ENCODE results near the gene SOBP.
A peak's percentile ranks its signal among the peaks of the same experiment; 100 is the strongest.
"Not testable (repeated sequence)": the region's sequence is repeated elsewhere in the genome, so short reads cannot be mapped to it uniquely, and the experiment has no call there.

SOBP gene, protein sequence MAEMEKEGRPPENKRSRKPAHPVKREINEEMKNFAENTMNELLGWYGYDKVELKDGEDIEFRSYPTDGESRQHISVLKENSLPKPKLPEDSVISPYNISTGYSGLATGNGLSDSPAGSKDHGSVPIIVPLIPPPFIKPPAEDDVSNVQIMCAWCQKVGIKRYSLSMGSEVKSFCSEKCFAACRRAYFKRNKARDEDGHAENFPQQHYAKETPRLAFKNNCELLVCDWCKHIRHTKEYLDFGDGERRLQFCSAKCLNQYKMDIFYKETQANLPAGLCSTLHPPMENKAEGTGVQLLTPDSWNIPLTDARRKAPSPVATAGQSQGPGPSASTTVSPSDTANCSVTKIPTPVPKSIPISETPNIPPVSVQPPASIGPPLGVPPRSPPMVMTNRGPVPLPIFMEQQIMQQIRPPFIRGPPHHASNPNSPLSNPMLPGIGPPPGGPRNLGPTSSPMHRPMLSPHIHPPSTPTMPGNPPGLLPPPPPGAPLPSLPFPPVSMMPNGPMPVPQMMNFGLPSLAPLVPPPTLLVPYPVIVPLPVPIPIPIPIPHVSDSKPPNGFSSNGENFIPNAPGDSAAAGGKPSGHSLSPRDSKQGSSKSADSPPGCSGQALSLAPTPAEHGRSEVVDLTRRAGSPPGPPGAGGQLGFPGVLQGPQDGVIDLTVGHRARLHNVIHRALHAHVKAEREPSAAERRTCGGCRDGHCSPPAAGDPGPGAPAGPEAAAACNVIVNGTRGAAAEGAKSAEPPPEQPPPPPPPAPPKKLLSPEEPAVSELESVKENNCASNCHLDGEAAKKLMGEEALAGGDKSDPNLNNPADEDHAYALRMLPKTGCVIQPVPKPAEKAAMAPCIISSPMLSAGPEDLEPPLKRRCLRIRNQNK

DNA sequence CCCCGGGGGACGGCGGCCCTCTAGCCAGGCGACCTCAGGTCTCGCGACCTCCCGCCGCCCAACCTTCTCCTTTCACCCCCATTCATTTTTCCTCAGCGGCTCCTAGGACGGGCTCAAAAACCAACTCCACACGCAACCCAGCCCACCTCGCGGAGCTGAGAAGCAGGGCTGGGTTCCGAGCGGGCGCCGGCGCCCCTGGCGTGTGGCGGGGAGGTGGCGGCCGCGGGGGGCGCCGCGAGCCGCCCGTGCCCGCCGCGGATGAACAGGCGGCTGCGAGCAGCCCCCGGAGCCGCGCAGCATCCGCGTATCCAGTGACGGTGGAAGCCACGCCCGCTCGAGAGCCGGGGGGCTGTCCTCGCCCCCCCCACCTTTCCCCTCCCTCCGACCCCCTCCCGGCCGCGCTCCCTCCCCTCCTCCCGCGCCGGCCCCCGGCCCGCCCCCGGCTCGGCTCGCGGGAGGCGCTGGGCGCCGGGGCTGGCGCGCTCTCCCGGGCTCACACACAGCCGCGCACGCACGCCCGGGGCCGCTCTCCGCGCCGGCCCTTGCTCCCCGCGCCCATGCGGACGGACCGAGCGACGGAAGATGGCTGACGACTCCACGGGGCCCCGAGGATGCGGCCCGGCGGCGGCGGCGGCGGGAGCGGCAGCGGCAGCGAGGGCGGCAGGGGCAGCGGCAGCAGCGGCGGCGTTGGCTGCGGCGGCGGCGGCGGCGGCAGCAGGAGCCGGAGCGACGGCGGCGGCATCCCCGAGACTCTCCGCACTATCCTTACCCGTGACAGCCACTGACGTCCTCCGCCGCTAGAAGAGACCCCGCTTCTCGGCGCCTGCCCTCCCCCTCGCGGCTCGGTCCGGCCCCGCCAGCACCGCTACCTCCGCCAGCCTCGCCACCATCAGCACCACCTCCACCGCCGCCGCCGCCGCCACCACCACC is at the start of gene SOBP:
Gene SOBP, plus strand, starts transcription at position 482 of the 930 bp plus-strand sequence. CDS start 500 bp downstream, outside the sequence.
- peak; percentile 21 for DNase-seq (ENCODE audit: low read depth)

DNA sequence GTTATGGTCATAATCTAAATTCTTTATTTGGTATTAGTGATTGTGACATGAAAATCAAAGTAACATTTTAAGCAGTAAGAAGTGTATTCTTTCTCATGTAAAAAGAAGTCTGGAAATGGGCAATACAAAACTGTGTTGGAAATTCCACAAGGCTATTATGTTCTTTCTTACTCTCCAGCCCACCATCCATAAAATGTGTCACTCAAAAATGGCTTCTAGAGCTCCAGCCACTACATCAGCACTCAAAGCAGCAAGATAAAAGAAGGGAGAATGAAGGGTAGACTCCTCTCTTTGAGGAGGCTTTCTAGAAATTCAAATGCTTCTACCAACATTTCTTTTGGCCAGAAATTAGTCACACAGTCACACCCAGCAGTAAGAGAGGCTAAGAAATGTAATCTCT is 49.0 kb upstream of the SOBP start:
- DNase-seq (ENCODE audit: low read depth), result no peak

DNA sequence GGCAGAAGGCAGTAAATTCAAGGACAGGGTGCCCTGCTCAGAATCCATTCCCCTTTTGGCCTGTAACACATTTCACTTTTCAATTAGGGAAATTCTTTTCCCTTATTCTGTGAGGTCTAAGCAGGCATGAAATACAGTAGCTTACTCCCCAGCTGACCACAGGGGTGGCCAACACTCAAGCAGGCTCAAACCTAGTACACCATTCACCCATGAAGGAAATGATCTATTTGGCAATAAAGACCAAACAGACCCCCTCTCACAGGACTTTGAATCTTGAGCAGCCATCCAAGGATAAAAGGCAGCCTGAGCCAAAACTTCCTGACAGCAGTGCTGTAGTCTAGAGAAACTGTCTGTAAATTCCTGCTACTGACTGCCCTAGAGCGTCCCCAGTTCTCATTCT is 48.2 kb upstream of the SOBP start:
- no peak for DNase-seq (ENCODE audit: low read depth)

DNA sequence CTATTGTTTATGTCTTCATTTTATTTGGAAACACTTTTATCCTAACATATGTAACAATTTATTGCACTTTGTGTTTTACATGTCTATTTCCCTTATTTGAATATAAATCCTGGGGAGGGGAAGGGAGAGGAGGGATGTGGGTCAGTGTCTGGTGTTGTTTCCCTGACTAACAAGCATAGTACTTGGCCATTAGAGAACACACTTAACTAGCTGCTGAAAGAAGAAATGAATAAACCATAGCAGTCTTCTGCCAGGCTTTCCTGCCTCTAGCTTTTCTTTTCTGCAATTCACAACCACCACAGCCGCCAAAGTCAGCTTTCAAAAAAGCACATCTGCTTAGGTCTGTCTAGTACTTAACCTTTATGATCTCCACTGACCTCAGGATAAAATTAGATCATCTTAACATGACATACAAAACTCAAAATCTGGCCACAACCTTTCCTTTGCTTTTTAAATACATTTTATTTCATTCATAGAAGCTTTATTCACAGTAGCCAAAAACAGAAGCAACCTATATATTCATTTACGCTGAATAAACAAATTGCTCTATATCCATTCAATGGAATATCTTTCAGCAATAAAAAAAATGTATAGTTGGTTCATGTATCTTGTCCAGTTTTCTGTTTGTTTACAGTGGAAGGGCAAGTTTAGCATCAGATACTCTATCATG is 46.8 kb upstream of the SOBP start:
- DNase-seq (ENCODE audit: low read depth), result no peak

DNA sequence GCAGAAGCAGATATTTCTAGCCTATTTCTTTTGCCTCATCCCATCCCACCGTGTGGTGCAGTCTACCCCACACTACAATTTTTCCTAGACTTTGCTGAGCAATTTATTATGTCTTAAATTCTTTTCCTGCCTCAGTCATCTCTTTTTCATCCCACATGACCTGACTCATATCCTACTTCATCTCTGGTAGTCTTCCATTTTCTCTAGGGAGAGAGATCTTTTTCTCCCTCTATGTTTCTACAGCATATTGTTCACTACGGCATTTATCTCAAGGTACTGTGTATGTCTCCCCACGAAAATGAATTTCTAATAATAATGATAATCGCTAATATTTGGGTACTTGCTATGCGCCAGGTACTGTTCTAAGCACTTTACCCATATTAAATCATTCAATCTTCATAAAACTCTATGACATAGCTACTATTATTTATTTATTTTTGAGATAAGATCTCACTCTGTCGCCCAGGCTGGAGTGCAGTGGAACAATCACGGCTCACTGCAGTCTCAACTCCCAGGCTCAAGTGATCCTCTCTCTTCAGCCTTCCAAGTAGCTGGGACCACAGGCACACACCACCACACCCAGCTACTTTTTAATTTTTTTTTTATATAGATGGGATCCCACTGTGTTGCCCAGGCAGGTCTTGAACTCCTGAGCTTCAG is 46.2 kb upstream of the SOBP start:
- DNase-seq (ENCODE audit: low read depth), result no peak

DNA sequence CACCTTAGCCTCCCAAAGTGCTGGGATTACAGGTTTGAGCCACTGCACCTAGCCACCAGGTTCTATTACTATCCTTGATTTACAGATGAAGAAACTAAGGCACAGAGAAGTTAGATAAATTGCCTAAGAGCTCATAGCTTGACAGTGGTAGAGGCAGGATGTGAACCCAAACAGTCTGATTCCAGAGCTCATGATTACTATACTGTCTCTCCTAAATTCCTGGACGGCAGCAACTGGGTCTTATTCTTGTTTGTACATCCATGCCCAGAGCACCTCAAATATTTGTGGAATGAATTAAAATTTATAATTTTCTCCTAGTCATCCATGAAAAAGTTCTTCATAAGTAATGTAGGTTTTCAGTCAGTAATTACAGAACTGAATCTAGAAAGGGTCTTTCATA is 45.6 kb upstream of the SOBP start:
- DNase-seq (ENCODE audit: low read depth), result no peak

DNA sequence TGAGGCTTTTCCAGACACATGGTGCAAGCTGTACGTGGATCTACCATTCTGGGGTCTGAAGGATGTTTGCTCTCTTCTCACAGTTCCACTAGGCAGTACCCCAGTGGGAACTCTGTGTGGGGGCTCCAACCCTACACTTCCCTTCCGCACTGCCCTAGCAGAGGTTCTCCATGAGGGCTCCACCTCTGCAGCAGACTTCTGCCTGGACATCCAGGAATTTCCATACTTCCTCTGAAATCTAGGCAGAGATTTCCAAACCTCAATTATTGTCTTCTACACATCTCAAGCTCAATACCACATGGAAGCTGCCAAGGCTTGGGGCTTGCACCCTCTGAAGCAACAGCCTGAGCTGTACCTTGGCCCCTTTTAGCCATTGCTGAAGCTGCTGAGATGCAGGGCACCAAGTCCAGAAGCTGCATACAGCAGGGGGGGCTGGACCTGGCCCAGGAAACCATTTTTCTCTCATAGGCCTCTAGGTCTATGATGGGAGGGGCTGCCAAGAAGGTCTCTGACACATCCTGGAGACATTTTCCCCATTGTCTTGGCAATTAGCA is 42.2 kb upstream of the SOBP start:
- no peak for DNase-seq (ENCODE audit: low read depth)

DNA sequence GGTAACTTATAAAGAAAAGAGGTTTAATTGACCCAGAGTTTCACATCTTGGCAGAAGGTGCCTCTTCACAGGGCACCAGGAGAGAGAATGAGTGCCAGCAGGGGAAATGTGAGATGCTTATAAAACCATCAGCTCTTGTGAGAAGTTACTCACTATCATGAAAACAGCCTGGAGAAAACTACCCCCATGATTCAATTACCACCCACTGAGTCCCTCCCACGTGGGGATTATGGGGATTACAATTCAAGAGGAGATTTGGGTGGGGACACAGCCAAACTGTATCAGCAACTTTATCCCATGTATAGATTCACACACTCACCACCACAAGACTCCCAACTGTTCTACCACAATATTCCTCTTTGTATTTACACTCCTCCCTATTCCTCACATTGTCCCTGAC is 41.1 kb upstream of the SOBP start:
- DNase-seq (ENCODE audit: low read depth), result no peak

DNA sequence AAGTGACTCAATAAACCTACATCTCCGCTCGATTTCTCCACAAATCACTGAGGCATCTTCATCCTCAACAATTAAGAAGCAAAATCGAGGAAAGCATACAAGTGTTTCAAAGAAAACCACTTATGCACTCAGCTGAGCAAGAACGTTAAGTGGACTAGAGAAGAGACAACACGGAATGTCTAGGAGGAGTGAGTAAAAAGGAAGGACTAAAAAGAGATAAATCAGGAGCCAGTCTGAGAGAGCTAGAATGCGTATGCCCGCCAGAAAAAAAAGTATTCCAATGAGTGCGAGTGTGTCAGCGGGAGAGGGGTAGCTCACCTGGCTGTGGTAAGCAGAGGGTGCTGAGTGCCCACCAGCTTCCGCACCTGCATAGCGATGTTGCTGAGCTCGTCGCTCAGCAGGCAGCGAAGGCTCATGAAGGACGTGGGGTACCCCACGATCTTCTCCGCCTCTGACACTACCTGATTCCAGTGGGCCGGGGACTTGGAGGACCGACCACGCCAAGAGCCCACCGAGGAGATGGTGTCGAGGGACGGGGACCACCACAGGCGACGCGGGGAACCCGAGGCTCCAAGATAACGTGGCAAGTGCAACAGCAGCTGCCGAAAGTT is 31.1 kb upstream of the SOBP start:
- peak; percentile 3 for DNase-seq (ENCODE audit: low read depth)

DNA sequence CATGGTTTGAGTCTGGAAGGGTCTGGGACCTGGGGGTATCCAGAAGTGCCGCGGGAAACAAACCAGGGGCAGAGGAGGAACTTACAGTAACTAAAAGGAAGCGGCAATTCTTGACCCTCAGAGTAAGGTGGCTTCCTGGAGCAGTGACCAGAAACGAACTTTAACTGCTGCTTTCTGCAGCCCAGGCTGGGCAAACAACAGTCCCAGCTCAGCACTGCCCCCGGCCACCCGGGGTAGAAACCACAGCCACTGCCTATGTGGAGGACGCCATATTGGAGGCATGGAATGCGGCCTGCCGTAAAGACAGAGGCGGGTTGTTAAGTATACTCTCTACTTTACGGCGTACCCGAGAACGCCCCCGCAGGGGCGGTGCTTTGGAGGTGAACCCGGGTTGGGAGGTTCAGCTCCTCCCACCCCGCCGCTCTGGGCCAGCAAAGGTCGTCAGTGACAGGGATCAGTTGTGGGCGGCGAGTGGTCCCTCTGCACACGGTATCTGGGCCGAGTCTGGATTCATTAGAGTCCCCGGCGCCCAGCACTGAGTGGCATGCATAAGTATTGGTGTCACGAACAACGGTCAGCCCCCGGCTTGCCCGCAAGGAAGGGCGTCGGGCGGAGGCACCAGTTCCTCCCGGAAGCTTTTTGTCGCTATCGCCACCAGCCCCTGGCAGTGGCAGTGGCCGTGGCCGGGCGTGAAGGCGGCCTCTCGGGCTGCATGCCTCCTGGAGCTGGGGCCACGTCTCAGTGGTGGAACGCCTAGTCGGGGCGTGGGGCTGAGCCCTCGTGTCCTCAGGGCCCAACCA is 30.4 kb upstream of the SOBP start, which contains the start of gene PDSS2:
Gene PDSS2, minus strand, starts transcription at position 282 of the 800 bp plus-strand sequence. Its CDS starts 279 bp downstream, at position 3.
- DNase-seq (ENCODE audit: low read depth), result peak; percentile 93

DNA sequence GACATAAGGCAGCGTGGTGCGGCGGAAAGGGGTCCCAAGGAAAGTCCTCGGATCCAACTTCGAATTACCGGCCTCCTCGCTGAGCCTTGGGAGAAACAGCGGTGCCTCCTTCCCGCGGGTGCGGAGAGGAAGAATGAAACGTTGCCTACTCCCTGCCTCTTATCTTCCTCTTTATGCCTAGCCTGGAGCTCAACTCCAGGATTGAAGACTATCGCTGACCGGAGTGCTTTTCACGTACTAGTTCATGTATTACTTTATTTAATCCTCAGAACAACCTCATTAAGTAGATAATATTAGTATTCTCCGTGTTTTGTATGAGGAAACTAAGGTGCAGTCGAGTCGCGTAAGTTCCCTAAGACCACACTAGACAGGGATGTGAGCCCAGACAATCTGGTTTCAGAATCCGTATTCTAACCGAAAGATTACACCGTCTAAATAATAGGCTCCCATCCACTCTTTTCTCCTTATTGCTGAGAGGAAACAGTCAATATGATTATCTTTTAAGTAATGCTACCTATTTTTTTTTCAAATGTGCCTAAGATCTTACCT is 29.8 kb upstream of the SOBP start:
- no peak for DNase-seq (ENCODE audit: low read depth)

DNA sequence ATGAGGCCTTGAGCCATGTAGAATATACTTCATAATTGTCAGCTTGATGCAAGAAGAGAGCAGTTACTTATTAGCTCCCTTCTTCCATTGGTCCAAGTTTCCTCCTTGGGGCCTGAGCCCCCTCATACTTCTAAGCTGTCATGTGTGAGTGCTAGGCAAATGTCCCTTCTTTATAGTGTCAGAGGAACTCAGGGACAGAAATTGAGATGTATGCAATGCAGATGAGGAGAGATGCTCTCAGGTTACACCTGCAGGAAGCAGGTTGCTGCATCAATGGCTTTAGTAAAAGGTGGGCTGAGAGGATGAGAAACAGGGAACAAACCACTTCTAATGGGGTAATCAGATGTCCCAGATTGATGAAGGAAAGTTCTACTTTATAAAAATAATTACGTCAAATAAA is 23.9 kb upstream of the SOBP start:
- DNase-seq (ENCODE audit: low read depth), result no peak

DNA sequence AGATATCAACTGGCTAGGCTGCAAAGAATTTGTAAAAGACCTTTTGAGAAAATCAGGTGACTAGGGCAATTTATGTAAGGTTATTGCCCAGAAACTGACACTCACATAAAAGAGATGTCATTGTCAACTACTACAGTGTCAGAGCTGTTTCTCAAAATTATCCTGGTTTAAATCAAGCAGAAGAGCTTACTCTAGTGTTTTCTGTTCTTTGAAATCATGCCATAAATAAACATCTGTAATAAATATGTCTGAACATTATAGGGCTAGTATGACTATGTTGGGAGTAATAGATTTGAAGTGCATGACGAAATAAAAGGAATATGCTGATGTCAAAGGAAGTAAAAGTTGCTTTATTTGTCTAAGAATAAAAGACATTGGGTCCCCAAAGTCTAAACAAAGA is 19.6 kb upstream of the SOBP start:
- DNase-seq (ENCODE audit: low read depth), result no peak

DNA sequence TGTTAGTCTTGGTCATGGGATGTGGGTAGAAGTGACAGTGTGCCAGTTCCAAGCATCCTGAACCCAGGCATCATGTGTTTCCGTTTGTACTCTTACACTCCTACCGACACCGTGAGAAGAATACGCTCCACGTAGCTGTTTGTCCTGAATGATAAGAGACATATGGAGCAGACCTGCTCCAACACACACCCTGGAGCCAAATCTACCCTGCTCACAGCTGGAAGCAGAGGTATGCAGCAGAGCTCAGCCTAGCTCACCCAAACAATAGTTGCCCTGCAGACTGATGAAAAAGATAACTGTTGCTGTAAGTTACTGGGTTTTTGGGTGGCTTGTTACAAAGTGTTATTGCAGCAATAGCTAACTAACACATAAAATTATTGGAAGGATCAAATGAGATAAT is 16.3 kb upstream of the SOBP start:
- no peak for DNase-seq (ENCODE audit: low read depth)

DNA sequence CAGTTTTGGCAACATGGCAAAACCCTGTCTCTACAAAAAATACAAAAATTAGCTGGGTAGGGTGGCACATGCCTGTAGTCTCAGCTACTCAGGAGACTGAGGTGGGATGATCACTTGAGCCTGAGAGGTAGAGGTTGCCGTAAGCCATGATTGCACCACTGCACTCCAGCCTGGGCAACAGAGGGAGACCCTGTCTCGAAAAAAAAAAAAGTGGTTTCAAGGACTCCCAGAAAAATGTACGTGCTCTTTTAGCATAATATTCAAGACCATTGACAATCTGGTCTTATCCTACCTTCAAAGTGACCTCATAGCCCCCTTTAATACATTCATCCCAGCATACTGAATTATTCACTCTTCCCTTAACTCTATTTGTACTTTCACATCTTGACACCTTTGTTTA is 14.6 kb upstream of the SOBP start:
- not testable (repeated sequence) for DNase-seq (ENCODE audit: low read depth)

DNA sequence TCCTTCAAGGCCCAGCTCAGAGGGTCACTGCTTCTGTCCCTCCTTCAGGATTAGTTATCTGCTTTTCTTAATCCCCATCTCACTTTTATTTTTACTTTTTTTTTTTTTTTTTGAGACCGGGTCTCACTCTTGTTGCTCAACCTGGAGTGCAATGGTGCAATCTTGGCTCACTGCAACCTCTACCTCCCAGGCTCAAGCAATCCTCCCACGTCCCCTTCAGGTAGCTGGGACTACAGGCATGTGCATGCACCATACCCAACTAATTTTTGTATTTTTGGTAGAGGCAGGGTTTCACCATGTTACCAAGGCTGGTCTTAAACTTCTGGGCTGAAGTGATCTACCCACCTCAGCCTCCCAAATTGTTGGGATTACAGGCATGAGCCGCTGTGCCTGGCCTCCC is 14.1 kb upstream of the SOBP start:
- not testable (repeated sequence) for DNase-seq (ENCODE audit: low read depth)

DNA sequence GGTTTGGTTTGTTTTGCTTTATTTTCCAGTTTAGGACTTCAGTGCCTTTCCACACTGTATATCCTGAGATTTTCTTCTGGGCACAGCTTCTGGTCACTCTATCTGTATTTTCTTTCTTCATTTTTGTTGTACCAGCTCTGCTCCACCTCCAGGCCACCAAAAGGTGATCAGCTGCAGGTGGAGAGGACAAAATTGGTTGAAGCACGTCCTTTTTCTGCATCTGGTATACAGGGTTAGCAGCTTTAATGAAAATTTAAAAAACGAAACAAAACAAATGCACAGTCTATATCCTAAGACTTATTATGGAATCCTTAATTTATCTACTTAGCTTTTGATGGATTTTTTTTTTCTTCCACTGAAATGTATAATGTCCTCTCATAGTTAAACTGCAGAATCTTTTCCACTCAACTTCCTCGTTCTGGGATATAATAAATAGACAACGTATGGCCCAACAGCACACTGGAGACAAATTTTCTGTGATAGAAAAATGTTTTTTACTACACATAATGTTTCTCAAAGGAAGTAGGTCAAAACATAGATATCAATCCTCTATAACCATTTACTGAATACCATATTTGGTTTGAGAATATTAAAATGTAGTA is 10.7 kb upstream of the SOBP start:
- DNase-seq (ENCODE audit: low read depth), result no peak

DNA sequence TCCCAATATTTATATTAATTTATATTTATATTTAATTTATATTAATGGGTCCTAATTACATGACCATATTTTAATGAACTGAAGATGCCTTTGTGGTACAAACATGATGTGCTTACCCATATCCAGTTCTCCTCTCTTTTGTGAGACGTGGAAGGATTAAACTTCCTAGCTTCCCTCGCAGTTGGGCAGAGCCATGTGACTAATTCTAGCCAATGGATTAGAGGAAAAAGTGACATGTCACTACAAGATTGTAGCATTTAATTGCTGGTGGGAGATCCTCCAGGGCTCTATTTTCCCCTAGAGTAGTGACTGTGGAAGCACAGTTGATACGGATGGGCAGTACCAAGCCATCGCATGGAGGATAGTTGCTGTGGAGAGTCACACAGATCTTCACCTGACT is 4.8 kb upstream of the SOBP start:
- DNase-seq (ENCODE audit: low read depth), result no peak

Measured in T-helper 22 cell (primary cell).